GM21723 (cell line): Measurements from ENCODE around the gene TOX3.

Experiments used
- ATAC-seq: cut with Tn5 transposase; IDR thresholded peaks from one replicate; pipeline ENCODE4 v1.9.1; 2021; ENCODE audit warnings: mild to moderate bottlenecking, moderate library complexity; ENCODE audit not compliant: unreplicated experiment

Gene TOX3

DNA sequence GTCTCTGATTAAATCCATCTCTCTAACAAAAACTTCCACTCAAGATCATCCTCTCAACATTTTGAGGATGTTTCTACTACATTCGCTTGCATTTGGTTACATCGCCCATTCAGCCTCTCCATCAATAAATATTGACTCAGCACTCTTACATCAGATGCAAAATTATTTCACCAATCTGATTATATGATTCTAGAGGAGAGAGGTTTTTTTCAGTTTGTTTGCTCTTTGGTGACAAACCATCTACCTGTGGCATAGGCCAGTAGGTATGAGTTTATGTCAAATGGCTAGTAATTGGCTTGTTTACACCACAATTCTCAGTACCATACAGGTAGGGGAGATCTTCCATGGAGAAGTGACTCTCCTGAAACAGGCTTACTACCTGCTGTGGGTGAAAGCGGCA, 52.3 kb downstream of the TOX3 start:
- ATAC-seq: no peak

DNA sequence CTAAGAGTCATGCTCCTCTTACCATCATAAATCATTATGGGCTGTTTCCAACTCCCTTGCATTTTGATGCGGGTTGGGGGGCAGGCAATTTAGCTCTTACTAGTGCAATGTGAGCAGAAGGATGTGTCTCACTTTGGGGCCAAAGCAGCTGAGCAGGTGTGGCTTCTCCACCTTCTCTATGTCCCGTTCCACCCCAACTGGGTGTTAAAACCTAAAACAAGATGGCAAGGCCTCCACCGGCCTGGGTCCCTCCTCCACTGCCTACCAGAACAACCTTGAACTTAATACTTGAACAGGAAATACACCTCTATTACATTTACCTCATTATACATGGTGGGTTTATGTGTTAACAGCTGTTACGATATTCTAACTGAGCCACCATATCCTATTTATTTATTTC, 52.8 kb downstream of the TOX3 start:
- ATAC-seq: no peak

DNA sequence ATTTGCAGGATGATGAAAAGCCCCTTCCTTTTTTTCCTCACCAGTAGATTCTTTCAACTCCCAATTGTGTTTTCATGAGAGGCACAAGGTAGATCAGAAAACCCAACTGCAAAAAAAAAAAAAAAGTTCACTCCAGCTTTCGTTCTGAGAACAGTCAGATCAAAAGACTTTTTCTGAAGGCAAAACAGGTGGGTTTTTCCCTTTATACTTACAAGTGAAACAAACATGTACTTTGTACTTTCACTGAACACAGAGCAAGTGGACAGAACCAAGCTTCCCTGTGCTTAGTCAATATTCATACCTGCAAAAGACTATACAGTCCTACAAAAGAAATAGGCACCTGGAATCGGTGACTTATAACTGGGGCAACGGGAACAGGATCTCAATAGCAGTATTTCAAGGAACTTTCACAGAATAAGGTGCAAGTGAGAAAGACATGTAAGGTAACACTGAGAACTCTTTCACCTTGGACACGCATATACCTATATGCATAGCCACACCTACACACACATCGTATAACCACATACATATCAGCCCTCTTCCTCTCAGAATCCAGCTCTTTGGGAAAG, 54.1 kb downstream of the TOX3 start:
- ATAC-seq: no peak

DNA sequence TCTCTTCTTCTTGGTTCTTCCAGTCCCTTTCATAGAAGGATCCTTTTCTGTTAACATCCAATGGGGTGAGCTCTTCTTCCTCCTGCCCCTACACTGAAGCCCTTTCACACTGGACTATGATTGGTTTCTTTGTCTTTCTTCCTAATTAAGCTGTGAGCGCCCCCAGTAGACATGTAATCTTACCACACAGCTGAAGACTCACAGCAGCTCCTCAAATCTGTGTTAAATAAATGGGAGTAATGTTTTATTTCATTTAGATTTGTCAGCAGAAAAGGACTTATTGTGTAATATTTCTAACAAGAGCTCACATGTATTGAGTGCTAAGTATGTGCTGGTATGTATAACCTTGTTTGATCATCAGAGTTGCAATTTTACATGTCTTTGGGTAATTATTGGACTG, 55.7 kb downstream of the TOX3 start:
- ATAC-seq: no peak

DNA sequence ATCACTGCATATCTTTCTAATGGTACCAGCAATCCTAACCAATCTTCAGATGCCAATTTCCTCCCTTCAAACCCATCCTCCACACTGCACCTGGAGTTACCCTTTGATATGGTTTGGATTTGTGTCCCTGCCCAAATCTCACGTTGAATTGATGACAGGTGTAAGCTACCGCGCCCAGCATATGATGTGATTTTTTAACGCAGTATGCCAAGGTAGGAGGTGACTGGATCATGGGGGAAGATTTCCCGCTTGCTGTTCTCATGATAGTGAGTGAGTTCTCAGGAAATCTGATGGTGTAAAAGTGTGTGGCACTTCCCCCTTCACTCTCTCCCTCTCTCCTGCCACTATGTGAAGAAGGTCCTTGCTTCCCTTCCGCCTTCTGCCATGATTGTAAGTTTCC, 57.0 kb downstream of the TOX3 start:
- ATAC-seq: no peak

DNA sequence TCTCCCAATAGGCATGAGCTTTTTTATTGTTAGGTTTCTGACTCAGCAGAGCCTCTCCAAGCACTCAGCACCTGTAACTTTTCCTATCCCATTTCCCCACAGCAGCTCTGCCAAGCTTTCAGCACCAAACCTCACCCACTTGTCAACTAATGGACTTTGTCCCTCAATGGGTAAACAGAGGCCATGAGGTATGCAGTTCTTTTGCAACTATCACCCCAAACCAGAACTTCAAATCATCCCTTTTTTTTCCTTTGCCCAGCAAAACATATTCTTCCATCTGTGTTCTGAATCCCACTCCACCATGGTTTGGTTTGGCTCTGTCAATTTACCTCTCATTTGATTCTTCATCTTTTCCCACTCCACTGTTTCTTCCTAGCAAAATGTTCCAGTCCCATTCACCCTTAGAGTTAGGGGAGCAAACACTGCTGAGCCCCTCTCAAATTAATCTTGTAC, 58.1 kb downstream of the TOX3 start:
- no peak for ATAC-seq

DNA sequence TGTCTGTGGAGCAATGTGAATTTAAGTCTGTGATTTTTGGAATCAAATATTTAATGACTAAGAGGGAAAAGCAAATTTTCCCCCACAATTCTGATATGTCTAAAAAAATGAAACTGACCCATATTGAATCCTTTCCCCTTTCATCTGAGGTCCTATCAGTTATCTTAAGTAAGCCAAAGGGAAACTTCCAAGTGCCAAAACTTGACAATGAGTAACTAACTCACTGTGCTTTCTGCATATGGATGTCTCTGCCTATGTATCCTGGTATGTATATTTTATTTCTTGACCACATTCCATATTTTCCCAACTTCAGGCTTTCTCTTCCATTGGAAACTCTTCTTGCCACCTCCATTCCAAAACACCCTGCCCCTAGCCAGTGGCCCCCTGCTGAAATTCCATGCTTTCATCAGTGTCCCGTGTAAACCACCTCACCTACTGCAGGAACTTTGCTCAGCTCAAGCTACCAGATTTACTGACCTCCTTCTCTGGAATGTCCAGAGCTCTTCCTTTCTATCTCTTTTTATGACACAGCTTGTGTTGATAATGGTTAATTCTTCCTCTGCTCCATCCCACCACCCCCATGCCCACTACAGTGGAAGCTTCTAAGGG, 59.0 kb downstream of the TOX3 start:
- ATAC-seq: no peak

DNA sequence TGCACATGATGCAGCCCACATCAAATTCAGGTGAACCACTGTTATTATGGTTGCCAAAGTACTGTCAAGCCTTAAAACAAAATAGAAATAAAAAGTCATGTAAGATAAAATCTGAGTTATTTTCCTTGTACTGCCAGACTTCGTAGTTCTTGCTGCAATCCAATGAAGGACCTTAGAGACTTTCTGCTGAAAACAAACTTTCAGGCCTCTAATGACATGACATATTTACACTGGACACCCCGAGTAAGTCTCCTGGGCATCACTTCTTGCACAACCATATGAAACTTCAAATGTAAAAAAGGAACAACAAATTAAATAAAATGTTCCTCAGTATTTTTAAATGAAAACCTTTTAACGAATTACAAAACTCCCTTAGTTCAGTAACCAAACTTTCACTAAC, 66.7 kb downstream of the TOX3 start:
- ATAC-seq: no peak

DNA sequence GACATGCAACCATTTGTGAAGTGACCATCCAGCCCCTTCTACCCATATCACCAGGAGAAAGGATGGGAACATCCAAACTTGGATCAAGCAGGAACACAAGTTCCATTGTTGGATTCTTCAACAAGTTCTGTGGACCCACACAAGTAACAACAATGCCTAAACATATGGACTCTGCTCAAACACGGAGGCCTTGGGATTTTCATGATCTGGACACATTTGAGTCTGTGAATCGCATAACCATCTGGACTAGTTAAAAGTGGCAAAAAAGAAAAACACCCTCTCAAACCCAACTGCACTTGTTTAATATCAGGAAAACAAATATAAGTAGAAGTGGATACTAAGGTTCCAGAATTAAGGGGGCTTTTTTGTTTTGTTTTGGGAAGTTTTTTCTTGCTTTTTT, 70.8 kb downstream of the TOX3 start:
- ATAC-seq: no peak

DNA sequence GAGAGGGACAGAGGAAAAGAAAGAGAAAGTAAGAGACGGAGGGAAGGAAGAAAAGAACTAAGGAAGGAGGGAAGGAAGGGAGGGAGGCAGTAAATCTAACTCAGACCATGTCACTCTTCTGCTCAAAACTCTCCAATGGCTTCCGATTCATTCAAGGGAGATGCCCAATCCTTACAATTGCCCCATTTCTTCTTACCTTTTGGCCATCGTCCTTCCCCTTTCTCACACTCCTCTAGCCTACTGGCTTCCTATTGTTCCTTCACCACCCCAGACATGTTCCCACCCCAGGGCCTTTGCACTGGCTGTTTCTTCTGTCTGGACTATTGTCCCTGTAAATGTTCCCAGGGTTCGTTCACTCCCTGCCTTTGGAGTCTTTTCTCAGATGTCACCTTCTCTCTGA, 72.3 kb downstream of the TOX3 start:
- ATAC-seq: no peak

DNA sequence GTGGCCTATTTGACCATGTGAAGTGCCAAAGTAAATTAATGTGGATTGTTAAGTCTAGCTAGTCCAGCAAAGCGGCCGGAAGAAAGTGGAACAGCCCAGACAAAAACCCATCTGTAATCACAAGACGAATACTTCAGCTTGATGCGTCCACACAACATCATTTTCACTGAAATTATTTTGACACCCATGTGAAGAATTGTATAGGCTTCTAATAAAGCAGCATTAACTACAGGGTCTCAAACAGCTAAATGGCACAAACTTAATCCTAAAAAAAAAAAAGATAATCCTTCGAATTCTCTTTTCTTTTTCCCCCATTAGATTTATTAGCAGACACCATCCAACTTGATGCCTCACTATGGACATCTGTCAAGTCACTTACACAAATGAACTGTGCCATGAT, 73.8 kb downstream of the TOX3 start:
- no peak for ATAC-seq

DNA sequence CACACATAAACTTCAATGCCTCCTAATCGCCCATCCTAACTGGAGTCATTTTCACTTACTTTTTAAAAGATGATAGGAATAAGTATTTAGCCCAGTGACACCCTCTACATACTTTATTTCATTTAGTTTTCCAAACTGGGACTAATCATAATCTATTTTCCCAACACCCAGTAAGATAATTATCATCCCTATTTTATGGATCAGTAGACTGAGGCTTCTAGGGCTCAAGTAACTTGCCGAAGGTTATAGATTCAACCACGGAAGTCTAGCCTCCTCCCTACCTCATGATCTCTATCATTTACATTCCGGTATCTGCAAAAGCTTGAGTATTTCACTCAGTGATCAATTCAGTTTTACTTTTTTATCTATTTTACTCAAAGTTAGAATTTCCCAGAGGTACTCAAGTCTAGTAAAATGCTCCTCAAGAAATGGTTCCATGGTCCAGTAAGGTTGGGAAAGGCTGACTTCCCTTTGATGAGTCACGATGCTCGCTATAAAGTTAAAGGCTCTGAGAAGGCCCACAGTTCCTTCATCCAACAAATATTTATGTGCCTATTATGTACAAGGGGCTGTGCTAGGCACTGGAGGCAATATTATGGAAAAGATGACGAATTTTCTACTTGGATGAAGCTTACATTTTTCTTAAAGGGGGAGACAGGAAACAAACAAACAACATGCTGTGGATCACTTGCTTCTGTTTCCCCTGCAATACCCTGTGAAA, 75.1 kb downstream of the TOX3 start:
- ATAC-seq: no peak

DNA sequence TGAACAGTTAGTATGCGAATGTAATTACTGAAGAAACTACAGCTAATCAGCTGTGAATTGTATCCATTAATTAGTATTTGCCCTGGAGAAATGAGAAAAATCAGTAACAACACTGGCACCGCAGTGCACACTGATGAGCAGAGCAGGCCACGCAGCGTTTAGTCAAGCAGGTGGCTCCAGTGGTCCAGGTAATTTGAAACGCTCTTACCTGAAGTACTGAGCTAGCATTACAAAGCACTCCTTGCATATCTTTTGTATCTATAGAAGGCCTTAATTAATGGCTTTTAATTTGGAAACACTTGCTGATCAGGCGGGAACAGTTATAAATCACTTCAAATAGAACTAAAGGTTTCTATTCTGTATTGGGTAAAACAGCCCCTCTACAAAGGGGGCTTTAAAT, 76.4 kb downstream of the TOX3 start:
- ATAC-seq: no peak

DNA sequence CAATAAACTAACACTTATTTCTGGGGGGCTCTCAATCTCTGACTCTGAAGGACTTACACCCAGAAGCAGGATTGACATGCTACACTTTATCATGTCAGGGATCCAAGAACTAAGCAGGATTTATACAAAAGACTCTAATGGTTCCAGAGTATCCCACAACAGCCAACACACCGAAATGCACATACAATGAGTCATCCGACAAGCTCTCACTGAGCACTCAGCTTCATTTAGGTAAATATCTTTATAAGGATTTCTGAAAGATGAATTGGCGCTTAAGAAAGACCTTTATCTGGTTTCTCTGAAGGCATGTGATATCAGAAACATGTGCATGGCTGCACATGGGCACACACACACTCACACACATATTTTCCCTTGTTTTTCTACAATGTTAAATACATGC, 77.2 kb downstream of the TOX3 start:
- no peak for ATAC-seq

DNA sequence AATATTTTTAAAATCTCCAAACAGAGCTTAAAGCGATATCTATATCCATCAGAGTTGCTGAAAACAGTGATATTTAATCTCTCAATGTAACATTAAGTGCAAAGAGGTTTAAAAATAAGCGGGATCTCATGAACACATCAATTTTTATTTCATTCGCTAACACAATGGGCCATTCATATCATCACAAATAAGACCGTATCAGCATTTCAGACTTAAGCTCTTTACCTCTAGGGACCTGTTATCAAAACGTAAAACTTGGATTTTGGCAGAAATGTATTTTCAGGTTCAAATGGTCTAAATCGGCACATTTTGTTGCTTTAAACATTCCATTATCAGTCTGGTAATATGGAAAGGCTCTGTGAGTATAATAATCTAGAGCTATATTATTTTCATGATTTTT, 77.9 kb downstream of the TOX3 start:
- ATAC-seq: no peak

DNA sequence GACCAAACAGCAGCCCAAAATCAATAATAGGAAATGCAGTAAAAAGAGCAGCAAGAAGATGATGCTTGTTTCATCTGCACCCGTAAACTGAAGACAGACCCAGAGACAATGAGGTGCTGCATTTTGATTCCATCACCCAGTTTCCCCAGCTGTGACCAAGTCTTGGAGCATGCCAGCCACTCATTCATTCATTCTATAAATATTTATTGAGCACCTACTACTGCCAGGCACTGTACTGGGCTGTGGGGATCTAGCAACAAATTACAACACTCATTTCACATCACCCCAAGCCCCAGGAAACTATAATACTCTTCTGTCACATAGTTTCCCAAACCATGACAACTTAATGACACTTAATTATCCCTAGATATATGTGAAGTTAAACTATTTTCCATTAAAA, 79.2 kb downstream of the TOX3 start:
- no peak for ATAC-seq

DNA sequence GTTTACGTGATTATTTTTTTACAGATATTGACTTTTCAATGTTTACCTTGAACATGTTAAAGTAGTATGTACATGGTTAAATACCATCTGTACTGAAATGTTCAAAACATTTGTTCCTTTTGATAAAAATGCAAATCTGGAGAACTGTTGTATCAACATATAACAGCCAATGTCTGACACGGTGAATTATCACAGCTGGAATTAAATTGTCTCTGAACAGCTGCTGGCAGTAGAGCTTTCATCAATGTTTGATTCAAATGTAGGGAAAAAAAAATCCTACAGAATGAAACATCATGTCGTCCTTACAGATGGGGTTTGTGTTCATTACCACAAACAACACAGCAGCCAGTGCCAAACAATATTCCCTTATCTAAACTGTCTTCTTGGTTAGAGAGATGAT, 79.9 kb downstream of the TOX3 start:
- no peak for ATAC-seq

DNA sequence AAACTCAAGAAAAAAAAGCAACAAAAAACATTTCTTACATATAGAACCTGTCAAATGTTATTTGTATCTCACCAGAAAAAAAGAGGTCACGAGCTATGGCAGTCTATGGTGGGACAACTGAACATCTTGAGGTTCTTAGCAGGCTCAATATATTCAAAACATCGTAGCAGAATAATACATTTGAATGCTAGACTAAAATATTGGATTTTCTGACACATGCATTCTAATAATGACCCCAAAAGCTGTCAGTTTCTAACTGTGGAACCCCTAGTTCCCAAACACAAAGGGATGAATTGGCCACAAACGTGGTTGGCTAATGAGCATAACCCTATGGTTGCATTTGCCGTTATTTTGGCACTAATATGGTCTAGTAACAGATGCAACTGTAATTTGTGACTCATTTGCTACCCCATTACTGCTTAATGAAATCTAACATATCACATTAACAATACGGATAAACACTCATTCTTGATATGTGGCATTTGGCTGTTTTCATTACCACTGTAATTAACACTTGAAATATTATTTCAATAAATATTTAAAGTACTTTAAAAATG, 81.2 kb downstream of the TOX3 start:
- ATAC-seq: no peak

DNA sequence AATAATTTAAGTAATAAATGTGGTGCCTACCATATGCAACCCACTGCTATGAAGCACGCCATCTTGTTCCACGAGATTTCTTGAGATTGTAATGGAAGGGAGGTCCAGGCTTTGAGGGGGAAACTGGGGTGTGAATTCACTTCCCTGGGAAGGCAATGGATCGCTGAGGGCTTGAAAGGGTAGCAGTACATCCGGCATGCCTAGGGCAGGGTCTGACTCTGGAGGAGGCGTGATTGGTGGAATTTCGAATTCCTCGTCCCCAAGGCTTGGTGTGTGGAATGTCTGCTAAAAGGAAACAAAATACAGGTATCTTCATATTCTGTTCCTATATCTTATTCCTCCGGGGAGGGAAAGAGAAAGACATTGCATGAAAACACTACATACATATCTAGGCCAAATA, 83.0 kb downstream of the TOX3 start:
- ATAC-seq: no peak

DNA sequence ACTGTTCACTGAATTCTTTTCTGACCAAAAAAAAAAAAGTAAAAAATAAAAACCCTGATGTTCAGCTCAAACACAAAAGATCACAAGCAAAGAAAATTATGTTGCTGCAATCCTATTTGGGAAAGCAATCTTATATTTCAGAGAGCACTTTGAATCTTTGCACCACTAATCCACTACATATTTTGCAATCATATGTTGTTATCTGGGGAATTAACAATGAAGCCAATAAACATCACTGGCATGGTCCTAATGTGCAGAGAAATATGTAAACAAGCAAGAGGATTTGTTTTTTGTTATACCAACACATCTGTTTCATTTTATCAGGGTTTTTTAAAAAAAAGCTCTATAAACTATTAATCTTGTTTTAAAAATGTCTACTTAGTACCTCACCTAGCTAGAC, 84.1 kb downstream of the TOX3 start:
- no peak for ATAC-seq

DNA sequence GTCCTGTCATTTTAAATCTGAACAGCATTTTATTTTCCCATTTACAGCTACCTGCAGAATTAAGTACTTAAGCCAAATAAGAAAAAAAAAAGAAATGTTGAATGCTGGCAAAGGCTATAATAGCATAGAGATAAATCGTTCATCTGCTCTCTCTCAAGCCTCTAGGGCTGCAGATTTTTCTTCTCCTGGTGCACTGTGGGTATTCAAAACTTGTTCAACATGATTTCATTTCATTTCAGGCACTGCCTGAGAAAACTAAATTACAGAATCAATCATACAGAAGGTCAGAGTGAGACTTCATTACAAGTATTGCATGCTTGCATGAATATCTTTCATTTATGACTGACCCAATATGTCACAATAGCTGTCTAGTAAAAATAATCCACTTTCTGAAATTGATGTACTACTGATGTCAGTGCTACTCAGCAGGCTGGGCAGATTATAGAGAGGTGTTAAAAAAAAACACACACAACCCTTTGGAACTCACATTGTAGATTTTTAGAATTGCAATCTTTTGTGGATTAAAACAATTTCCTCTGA, 86.2 kb downstream of the TOX3 start:
- no peak for ATAC-seq

DNA sequence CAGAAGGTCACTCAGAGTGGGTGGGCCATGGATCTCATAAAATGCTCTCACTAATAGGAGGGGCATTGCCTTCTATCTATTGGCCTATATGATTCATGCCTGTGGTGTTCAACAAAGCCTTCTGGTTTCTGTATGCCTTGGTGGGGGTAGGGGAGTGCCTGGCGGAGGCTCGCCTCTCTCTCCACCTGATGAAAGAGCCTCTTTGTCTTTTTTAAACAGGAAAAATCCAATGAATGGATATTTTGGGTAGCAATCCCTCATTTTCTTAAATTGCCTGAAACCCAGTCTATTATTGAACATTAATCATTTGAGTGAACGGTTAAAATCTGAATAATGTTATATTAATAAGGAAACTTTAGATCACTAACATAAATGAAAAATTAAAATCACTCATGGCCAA, 90.6 kb downstream of the TOX3 start:
- no peak for ATAC-seq
